NCI-H510A treated with DMSO at 0.1 percent for 48 hours (cell line): ENCODE measurements around the gene PCDHGA4.
"Not testable (repeated sequence)": the region's sequence is repeated elsewhere in the genome, so short reads cannot be mapped to it uniquely, and the experiment has no call there.

Experiments
- DNase-seq: peaks from one replicate; lab custom pipeline; 2025; lab: John Stamatoyannopoulos, UW

Gene PCDHGA4

GRCh38 chr5:141349917-141350619 is 4.8 kb upstream of the PCDHGA4 start, which contains the start of gene PCDHGB1:
PCDHGB1 (plus strand) TSS chr5:141350099; CDS start chr5:141350261, 162 bp downstream.
- DNase-seq, result no peak

DNA sequence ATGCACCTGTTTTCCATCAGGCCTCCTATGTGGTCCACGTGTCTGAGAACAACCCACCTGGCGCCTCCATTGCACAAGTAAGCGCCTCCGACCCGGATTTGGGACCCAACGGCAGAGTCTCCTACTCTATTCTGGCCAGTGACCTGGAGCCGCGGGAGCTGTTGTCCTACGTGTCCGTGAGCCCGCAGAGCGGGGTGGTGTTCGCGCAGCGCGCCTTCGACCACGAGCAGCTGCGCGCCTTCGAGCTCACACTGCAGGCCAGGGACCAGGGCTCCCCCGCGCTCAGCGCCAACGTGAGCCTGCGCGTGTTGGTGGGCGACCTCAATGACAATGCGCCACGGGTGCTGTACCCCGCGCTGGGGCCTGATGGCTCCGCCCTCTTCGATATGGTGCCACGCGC is 3.2 kb upstream of the PCDHGA4 start:
- no peak for DNase-seq

- DNase-seq, result no peak
Measured at GRCh38 chr5:141355641-141356040, 820 bp downstream of the PCDHGA4 start.

DNA sequence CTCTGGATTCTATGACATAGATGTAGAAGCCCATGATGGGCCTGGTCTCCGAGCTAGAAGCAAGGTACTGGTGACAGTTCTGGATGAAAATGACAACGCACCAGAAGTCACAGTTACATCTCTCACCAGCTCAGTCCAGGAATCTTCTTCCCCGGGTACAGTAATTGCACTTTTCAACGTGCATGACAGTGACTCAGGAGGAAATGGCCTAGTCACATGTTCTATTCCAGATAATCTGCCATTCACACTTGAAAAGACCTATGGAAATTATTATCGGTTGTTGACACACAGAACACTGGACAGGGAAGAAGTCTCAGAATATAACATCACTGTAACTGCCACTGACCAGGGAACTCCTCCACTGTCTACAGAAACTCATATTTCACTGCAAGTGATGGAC is 1.3 kb downstream of the PCDHGA4 start:
- no peak for DNase-seq

GRCh38 chr5:141356950-141357349 is 2.1 kb downstream of the PCDHGA4 start:
- no peak for DNase-seq

GRCh38 chr5:141359790-141360426 is 5.1 kb downstream of the PCDHGA4 start, which contains the start of gene PCDHGB2:
PCDHGB2 (plus strand) TSS chr5:141359994; CDS start chr5:141360136, 142 bp downstream.
- DNase-seq, result no peak

- no peak for DNase-seq
Measured at GRCh38 chr5:141360685-141361084, 5.9 kb downstream of the PCDHGA4 start.

DNA sequence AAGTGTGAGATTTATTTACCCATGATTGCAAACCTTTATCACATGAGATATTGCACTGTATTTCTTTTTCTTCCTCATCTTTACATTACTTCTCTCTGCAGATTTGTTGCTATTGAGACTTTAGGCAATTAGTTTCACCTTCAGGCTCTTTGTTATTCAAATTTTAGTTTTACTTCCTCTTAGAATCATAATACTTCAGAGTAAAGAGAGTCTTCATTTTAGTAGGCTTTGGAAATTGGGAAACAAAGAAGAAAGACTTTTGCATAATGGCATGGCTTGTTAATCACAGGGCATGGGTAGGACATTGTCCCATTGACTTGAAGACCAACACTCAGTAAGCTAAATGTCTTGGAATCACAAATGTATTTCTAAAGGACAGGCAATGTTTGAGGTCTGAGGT is 7.9 kb downstream of the PCDHGA4 start:
- no peak for DNase-seq

GRCh38 chr5:141363952-141364660 is 9.3 kb downstream of the PCDHGA4 start, which contains the start of gene PCDHGA5:
PCDHGA5 (plus strand) TSS chr5:141364162; CDS start chr5:141364331, 169 bp downstream.
- no peak for DNase-seq

DNA sequence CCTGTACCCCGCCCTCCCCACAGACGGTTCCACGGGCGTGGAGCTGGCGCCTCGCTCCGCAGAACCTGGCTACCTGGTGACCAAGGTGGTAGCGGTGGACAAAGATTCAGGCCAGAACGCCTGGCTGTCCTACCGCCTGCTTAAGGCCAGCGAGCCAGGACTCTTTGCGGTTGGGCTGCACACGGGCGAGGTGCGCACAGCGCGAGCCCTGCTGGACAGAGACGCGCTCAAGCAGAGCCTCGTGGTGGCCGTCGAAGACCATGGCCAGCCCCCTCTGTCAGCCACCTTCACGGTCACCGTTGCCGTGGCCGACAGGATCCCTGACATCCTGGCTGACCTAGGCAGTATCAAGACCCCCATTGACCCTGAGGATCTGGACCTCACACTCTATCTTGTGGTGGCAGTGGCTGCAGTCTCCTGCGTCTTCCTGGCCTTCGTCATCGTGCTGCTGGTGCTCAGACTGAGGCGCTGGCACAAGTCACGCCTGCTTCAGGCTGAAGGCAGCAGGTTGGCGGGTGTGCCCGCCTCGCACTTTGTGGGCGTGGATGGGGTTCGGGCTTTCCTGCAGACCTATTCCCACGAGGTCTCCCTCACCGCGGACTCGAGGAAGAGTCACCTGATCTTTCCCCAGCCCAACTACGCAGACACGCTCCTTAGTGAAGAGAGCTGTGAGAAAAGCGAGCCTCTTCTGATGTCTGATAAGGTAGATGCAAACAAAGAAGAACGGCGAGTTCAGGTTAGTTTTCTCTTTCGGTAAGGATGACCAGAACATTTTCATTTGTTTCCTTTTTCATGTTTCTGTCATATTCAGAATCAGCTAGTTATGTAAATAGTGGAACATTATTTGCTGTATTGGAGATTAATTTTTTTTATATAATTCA is 11.4 kb downstream of the PCDHGA4 start:
- no peak for DNase-seq

- no peak for DNase-seq
Measured at GRCh38 chr5:141369994-141370848, 15.4 kb downstream of the PCDHGA4 start, which contains the start of gene PCDHGB3. PCDHGB3 (plus strand) TSS chr5:141370242; CDS start chr5:141370395, 153 bp downstream.

DNA sequence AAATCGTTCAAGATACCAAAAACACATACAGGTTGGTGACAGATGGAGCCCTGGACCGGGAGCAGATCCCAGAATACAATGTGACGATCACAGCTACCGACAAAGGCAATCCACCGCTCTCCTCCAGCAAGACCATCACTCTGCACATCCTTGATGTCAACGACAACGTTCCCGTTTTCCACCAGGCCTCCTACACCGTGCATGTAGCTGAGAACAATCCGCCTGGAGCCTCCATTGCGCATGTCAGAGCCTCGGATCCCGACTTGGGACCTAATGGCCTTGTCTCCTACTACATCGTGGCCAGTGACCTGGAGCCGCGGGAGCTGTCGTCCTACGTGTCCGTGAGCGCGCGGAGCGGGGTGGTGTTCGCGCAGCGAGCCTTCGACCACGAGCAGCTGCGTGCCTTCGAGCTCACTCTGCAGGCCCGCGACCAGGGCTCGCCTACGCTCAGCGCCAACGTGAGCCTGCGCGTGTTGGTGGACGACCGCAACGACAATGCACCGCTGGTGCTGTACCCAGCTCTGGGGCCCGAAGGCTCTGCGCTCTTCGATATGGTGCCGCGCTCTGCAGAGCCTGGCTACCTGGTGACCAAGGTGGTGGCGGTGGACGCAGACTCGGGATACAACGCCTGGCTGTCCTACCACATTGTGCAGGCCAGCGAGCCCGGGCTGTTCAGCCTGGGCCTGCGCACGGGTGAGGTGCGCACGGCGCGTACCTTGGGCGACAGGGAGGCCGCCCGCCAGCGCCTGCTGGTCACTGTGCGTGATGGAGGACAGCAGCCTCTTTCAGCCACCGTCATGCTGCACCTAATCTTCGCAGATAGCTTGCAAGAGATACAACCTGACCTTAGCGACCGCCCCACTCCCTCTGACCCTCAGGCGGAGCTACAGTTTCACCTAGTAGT is 17.0 kb downstream of the PCDHGA4 start:
- no peak for DNase-seq

GRCh38 chr5:141373673-141374317 is 19.0 kb downstream of the PCDHGA4 start, which contains the start of gene PCDHGA6:
PCDHGA6 (plus strand) TSS chr5:141373891; CDS start chr5:141374084, 193 bp downstream.
- DNase-seq, result no peak

DNA sequence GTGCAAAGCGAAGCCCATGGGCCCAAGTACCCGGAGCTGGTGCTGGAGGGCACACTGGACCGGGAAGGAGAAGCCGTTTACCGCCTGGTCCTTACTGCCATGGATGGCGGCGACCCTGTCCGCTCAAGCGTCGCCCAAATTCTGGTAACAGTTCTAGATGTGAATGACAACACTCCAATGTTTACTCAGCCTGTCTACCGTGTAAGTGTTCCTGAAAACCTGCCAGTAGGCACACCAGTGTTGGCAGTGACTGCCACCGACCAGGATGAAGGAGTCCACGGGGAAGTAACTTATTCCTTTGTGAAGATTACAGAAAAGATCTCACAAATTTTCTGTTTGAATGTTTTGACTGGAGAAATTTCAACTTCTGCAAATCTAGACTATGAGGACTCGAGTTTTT is 19.8 kb downstream of the PCDHGA4 start:
- DNase-seq, result no peak

GRCh38 chr5:141375444-141376155 is 20.8 kb downstream of the PCDHGA4 start:
- DNase-seq, result not testable (repeated sequence)

DNA sequence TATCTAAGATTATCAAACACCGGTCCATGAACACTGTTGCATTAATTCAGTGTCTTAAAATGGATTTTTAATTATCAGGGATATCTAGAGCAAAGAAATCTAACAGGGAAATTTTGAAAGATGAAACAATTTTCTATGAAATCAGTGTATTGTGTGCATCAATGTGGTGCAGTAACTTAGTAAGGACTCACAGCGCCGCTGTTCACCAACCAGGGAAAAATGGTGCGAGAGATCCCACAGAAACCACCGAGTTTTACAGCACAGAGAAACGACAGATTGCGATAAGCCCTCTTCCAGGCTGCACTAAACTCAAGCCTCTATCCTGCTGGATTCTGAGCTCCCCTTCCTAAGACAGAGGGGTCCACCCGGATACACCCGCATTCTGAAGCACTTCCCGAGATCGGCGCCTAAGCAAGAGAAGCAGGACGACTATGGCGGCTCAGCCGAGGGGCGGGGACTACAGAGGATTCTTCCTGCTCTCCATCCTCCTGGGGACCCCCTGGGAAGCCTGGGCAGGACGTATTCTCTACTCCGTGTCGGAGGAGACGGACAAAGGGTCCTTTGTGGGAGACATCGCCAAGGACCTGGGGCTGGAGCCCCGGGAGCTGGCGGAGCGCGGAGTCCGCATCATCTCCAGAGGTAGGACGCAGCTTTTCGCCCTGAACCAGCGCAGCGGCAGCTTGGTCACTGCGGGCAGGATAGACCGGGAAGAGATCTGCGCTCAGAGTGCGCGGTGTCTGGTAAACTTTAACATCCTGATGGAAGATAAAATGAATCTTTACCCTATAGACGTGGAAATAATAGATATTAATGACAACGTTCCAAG is 27.9 kb downstream of the PCDHGA4 start, which contains the start of gene PCDHGA7:
Gene PCDHGA7 (plus strand): TSS at position 274 of the 826 bp plus-strand sequence. CDS start 158 bp downstream, at position 432.
- peak; percentile 24 for DNase-seq

- DNase-seq, result no peak
Measured at GRCh38 chr5:141383345-141383744, 28.5 kb downstream of the PCDHGA4 start.
